HepG2 (cell line): Measurements from ENCODE around the gene AURKA. TPM values are rescaled to one million over a fixed set of nuclear protein-coding genes. Genes with fewer than 3 reads are reported as not detected.

Experiments
- ATAC-seq: fragments of 200-7000 bp; cut with Tn5 transposase; 3 replicates; pipeline ENCODE4 v1.9.1; 2020; ENCODE audit warnings: mild to moderate bottlenecking, moderate library complexity
- BruUV-seq: library from RNA; stranded (reverse); fragments of 400-500 nt; replicated peaks from 2 replicates; lab custom pipeline; 2021; lab: Mats Ljungman, UMichigan
- CTCF ChIA-PET: fragments of 300-600 bp; formaldehyde crosslinking; extraction: SDS; loops from one replicate; lab custom pipeline; 2021; ENCODE audit warnings: low total read pairs, inconsistent platforms, low intra/inter-chr PET ratio; lab: Yijun Ruan, JAX
- POLR2A ChIA-PET: fragments of 350-600 bp; sonication (Branson Sonifier 250); formaldehyde crosslinking; loops from one replicate; lab custom pipeline; 2020; ENCODE audit warnings: antibody characterized with exemption, inconsistent platforms; lab: Yijun Ruan, JAX
- DNase-seq: peaks from one replicate; pipeline ENCODE4 v3.0.0-alpha.2; 2015; ENCODE audit warnings: low spot score
- FAIRE-seq: peaks from 3 replicates; lab custom pipeline; 2011; peaks lifted over from hg19 to GRCh38; lab: Jason Lieb, UNC
- H2AFZ ChIP-seq: one replicate; pipeline ENCODE4 v1.6.1; 2011; ENCODE audit warnings: low read length, inconsistent platforms
- H3K27ac ChIP-seq: fragments of 300-600 bp; 3 replicates; pipeline ENCODE4 v1.8.0; 2011; ENCODE audit warnings: mixed run types, mild to moderate bottlenecking, mixed read lengths, low read length, inconsistent platforms; ENCODE audit not compliant: insufficient read depth; ENCODE audit errors: extremely low read length
- H3K27me3 ChIP-seq, 2 experiments: fragments of 200-600 bp in 1 of 2; 2 replicates in 1 of 2; 3 replicates in 1 of 2; pipeline versions ENCODE4 v1.6.0 to v1.8.0; 2011; ENCODE audit warnings: low read length in 2 of 2, mild to moderate bottlenecking in 2 of 2, moderate library complexity in 2 of 2, inconsistent platforms in 1 of 2; ENCODE audit not compliant: insufficient read depth in 2 of 2, control insufficient read depth in 1 of 2
- H3K36me3 ChIP-seq, 2 experiments: fragments of 200-600 bp in 1 of 2; replicated peaks in 1 of 2; 2 replicates in 1 of 2; 3 replicates in 1 of 2; pipeline versions ENCODE4 v1.5.1 to v1.8.0; 2011; ENCODE audit warnings: low read length in 2 of 2, inconsistent platforms in 1 of 2; ENCODE audit not compliant: insufficient read depth in 2 of 2, control insufficient read depth in 1 of 2
- H3K4me1 ChIP-seq: 2 replicates; pipeline ENCODE4 v1.5.1; 2012; ENCODE audit warnings: low read length, inconsistent platforms; ENCODE audit not compliant: insufficient read depth
- H3K4me2 ChIP-seq: 2 replicates; pipeline ENCODE4 v1.6.0; 2011; ENCODE audit warnings: low read depth, low read length, inconsistent platforms
- H3K4me3 ChIP-seq, 3 experiments: fragments of 200-600 bp in 1 of 3; sonication (generic), shearing (Covaris generic) in 1 of 3; replicated peaks in 1 of 3; 2 replicates each; pipeline ENCODE4 v1.5.1; 2011 to 2016; ENCODE audit warnings: low read length in 3 of 3, inconsistent platforms in 2 of 3, low read depth in 2 of 3, mild to moderate bottlenecking in 2 of 3, control low read depth in 1 of 3, mixed read lengths in 1 of 3; ENCODE audit not compliant: insufficient read depth in 1 of 3
- H3K79me2 ChIP-seq: one replicate; pipeline ENCODE4 v1.6.1; 2011; ENCODE audit warnings: low read length, inconsistent platforms; ENCODE audit not compliant: insufficient read depth
- H3K9ac ChIP-seq: 2 replicates; pipeline ENCODE4 v1.6.0; 2011; ENCODE audit warnings: mild to moderate bottlenecking, low read depth, low read length, inconsistent platforms; ENCODE audit not compliant: insufficient read depth
- H3K9me3 ChIP-seq: 2 replicates; pipeline ENCODE4 v1.5.1; 2012; ENCODE audit warnings: mild to moderate bottlenecking, low read length
- H4K20me1 ChIP-seq: 2 replicates; pipeline ENCODE4 v1.6.0; 2011; ENCODE audit warnings: inconsistent platforms, mild to moderate bottlenecking, low read length, moderate library complexity; ENCODE audit not compliant: insufficient read depth
- ASH2L ChIP-seq: fragments of 300-600, 200-600 bp; sonication (generic); IDR thresholded peaks from 2 replicates; pipeline ENCODE4 v1.7.0; 2017; ENCODE audit warnings: low read depth, mild to moderate bottlenecking, moderate library complexity, mixed read lengths, low read length; ENCODE audit not compliant: insufficient read length
- ELF1 ChIP-seq: sonication (generic); formaldehyde crosslinking; IDR thresholded peaks from 2 replicates; pipeline ENCODE4 v1.4.0; 2020; ENCODE audit warnings: missing genetic modification reagents
- EZH2 ChIP-seq: conservative IDR thresholded peaks from 2 replicates; pipeline ENCODE4 v1.6.1; 2012; ENCODE audit warnings: mild to moderate bottlenecking, low read depth, low read length, moderate library complexity
- GTF3A ChIP-seq: sonication (generic); formaldehyde crosslinking; conservative IDR thresholded peaks from 2 replicates; pipeline ENCODE4 v1.4.0; 2020; ENCODE audit warnings: mild to moderate bottlenecking, missing genetic modification reagents
- NR2C2 ChIP-seq: sonication (generic); formaldehyde crosslinking; IDR thresholded peaks from 2 replicates; pipeline ENCODE4 v1.4.0; 2020; ENCODE audit warnings: missing genetic modification reagents, mild to moderate bottlenecking, moderate library complexity, borderline replicate concordance
- PPARG ChIP-seq: conservative IDR thresholded peaks from 2 replicates; pipeline ENCODE4 v1.6.1; 2016; ENCODE audit warnings: missing biosample characterization, missing genetic modification reagents
- RXRB ChIP-seq: IDR thresholded peaks from 2 replicates; pipeline ENCODE4 v1.6.1; 2016; ENCODE audit warnings: borderline replicate concordance, missing genetic modification reagents, missing compliant biosample characterization
- TEAD3 ChIP-seq: optimal IDR thresholded peaks from 2 replicates; pipeline ENCODE3; 2016; ENCODE audit warnings: borderline replicate concordance
- TGIF2 ChIP-seq: IDR thresholded peaks from 2 replicates; pipeline ENCODE4 v1.6.1; 2016; ENCODE audit warnings: control low read depth, missing compliant biosample characterization
- ZNF451 ChIP-seq: sonication (generic); formaldehyde crosslinking; IDR thresholded peaks from 2 replicates; pipeline ENCODE4 v1.5.0; 2020; ENCODE audit warnings: mild to moderate bottlenecking, missing genetic modification reagents
- ZNF546 ChIP-seq: sonication (generic); formaldehyde crosslinking; conservative IDR thresholded peaks from 2 replicates; pipeline ENCODE4 v1.8.1; 2023; ENCODE audit warnings: mild to moderate bottlenecking, missing genetic modification reagents
- ZNF614 ChIP-seq: IDR thresholded peaks from 2 replicates; pipeline ENCODE4 v1.6.1; 2018; ENCODE audit warnings: missing biosample characterization, missing genetic modification reagents, inconsistent platforms, borderline replicate concordance
- WGBS: methylation state at CpG from one replicate; pipeline ENCODE4 v1.1.6; 2017; ENCODE audit warnings: low lambda C conversion rate; 5-methylcytosine and 5-hydroxymethylcytosine counted together
- in situ Hi-C: cut with HindIII; loops from 2 replicates; pipeline ENCODE4 v1.10.0; 2017; ENCODE audit warnings: low pct_unique_long_range_greater_than_20kb; ENCODE audit not compliant: extremely low pct_ligation_motif_present
- intact Hi-C: fragments of 100-400 bp; cut with micrococcal nuclease; formaldehyde crosslinking; loops from one replicate; pipeline ENCODE4 v1.10.0; 2022; ENCODE audit not compliant: unreplicated experiment
- polyA plus RNA-seq, 8 experiments: library from polyadenylated mRNA; depleted of rRNA in 3 of 8; stranded (reverse) in 7 of 8; unstranded in 1 of 8; fragments of >200 nt; fragmentation: Illumina TruSeq in 4 of 8; extraction: Trizol in 4 of 8; gene quantifications; 2 replicates each; pipeline versions ENCODE4 v1.2.1 to v1.2.3, GENCODE V29; 2011 to 2016; ENCODE audit warnings: low read depth in 4 of 8, missing spikeins in 1 of 8, mixed read lengths in 1 of 8; ENCODE audit not compliant: insufficient read depth in 1 of 8
- total RNA-seq, 5 experiments: library from RNA; depleted of rRNA; stranded (reverse); fragments of >200 nt; fragmentation: Illumina TruSeq; extraction: Trizol; gene quantifications; 2 replicates each; pipeline ENCODE4 v1.2.3, GENCODE V29; 2016; ENCODE audit warnings: low read depth in 1 of 5
- TF ChIP-seq, protein P1 (sequence below): sonication (generic); formaldehyde crosslinking; IDR thresholded peaks from 2 replicates; pipeline ENCODE4 v1.4.0; 2020; ENCODE audit warnings: missing genetic modification reagents
- TF ChIP-seq, protein P2 (sequence below): sonication (generic); formaldehyde crosslinking; IDR thresholded peaks from 2 replicates; pipeline ENCODE4 v1.9.0; 2022; ENCODE audit warnings: low read depth, missing genetic modification reagents
- TF ChIP-seq, protein P3 (sequence below): IDR thresholded peaks from 2 replicates; pipeline ENCODE4 v1.6.1; 2012; ENCODE audit warnings: low read depth, low read length, improper control_type of control experiment

Gene AURKA
- total and polyA plus RNA-seq, 2 of the 13 experiments (the other 11 are each of a cell fraction or from before 2014, with no cell fraction given), result 96.4 to 224 TPM

DNA sequence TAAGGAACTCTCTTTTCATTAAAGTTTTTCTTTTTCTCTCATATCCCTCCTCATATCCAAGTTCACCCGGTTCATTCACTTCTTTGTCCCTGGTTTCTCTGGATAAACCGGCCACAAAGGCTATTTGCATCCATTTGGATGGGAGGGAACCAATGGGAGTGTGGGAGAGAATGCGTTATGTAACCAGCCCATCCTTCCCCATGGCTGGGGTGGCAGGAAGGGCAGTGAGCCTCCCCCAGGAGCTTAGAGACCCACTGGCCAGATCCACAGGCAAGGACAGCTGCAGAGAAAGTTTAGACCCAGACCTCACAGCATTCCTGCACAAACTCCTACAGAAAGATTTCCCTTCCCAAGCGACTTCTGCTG is 30.8 kb upstream of the AURKA start (continued):
- TF ChIP-seq, protein P1, sequence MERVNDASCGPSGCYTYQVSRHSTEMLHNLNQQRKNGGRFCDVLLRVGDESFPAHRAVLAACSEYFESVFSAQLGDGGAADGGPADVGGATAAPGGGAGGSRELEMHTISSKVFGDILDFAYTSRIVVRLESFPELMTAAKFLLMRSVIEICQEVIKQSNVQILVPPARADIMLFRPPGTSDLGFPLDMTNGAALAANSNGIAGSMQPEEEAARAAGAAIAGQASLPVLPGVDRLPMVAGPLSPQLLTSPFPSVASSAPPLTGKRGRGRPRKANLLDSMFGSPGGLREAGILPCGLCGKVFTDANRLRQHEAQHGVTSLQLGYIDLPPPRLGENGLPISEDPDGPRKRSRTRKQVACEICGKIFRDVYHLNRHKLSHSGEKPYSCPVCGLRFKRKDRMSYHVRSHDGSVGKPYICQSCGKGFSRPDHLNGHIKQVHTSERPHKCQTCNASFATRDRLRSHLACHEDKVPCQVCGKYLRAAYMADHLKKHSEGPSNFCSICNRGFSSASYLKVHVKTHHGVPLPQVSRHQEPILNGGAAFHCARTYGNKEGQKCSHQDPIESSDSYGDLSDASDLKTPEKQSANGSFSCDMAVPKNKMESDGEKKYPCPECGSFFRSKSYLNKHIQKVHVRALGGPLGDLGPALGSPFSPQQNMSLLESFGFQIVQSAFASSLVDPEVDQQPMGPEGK (CRISPR knock-in tag), result peak; percentile 54; the same call in 1 of the 2 replicates
- TF ChIP-seq EZH2 (no peak), ZNF451 (CRISPR knock-in tag) (no peak)

DNA sequence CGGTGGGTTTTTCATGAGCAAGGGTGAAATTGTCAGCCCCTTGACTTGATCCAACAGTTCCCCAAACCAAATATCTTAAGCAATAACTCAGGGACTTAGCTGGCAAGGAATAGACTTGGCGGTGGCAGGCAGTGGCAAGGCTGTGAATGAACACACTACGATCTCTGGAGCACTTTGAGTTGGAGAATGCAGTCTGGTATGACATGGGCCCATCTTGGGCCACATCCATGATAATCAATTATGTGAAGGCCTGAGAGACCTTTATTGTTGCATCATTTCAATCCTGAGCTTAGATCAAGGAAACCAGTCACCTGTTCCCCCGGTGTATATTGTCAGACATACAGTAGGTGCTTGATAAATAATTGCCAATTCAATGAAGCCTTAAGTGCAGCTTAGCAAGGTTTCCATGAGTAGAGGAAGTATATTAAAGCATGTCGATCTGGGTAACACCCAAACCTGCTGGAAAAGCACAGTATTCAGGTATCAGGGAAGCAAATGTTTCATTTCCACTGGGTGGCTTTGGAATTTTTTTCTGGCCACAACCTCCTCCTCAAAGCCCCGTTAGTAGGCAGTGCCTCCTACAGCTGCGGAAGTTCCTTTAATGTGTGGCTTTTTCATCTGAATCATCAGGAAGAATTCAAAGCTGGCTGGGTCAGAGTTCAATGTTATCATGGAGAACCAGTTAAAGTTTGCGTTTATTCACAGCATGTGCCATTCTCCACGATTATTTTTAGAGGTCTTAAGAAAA is 30.2 kb upstream of the AURKA start:
- peaks cover 66% of the 10 kb centered on the region for H3K4me1 ChIP-seq
- H4K20me1 ChIP-seq, result no peaks in the 10 kb centered on the region
- no peaks in the 10 kb centered on the region for H3K27me3 ChIP-seq
- H3K9ac ChIP-seq, result 0 out of 2 replicates have a peak overlapping the region, but pooled peaks have one; percentile 24
- ChIA-PET POLR2A (interaction anchor here (1.2 to 3.0 kb wide), 4 partner anchors 10 to 30 kb away, joined by 3 to 7 read pairs (median 4); partner anchors contain the start of genes AURKA, CASS4 and CSTF1), CTCF (interaction anchor here (1.4 kb wide), 1 partner anchor 22 kb away, joined by 5 read pairs; no protein-coding TSS in a partner anchor)
- H3K36me3 ChIP-seq, result no peaks in the 10 kb centered on the region
- peak overlapping the region; percentile 20 for H2AFZ ChIP-seq
- ATAC-seq (peak; percentile 74), FAIRE-seq (peak; percentile 86), DNase-seq (peak; percentile 81)
- whole genome bisulfite sequencing, result 30% methylated on average over 9 of the region's 9 CpGs
- BruUV-seq, result no TSS peak
- H3K9me3 ChIP-seq, result no peaks in the 10 kb centered on the region
- intact Hi-C loops, result loop anchor here (1.0 kb wide), 1 partner anchor 22 kb away; no protein-coding TSS in a partner anchor
- no peaks in the 10 kb centered on the region for H3K79me2 ChIP-seq
- peak overlapping the region; percentile 3 to 8 (median 6); a peak in 2 of 6 replicates for H3K4me3 ChIP-seq
- H3K27ac ChIP-seq, result no peak overlapping the region
- peak overlapping the region; percentile 63 for H3K4me2 ChIP-seq
- in situ Hi-C loops, result no loop called here
- peak; percentile 52 for TF ChIP-seq ASH2L
- TF ChIP-seq TEAD3 (CRISPR knock-in tag), result peak; percentile 41
- no peak for TF ChIP-seq TGIF2 (CRISPR knock-in tag)
- TF ChIP-seq, protein P2, sequence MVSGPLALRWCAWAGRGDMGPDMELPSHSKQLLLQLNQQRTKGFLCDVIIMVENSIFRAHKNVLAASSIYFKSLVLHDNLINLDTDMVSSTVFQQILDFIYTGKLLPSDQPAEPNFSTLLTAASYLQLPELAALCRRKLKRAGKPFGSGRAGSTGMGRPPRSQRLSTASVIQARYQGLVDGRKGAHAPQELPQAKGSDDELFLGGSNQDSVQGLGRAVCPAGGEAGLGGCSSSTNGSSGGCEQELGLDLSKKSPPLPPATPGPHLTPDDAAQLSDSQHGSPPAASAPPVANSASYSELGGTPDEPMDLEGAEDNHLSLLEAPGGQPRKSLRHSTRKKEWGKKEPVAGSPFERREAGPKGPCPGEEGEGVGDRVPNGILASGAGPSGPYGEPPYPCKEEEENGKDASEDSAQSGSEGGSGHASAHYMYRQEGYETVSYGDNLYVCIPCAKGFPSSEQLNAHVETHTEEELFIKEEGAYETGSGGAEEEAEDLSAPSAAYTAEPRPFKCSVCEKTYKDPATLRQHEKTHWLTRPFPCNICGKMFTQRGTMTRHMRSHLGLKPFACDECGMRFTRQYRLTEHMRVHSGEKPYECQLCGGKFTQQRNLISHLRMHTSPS (CRISPR knock-in tag), result no peak
- TF ChIP-seq NR2C2 (CRISPR knock-in tag), result peak; percentile 42; the same call in 1 of the 2 replicates
- 0 out of 2 replicates have a peak, but pooled peaks have one; percentile 30 for TF ChIP-seq GTF3A
- TF ChIP-seq ZNF614 (CRISPR knock-in tag), result no peak; the same call in 1 of the 2 replicates
- peak; percentile 34; the same call in 1 of the 2 replicates for TF ChIP-seq RXRB (CRISPR knock-in tag)
- peak; percentile 85 for TF ChIP-seq PPARG (CRISPR knock-in tag)
- TF ChIP-seq, protein P3, sequence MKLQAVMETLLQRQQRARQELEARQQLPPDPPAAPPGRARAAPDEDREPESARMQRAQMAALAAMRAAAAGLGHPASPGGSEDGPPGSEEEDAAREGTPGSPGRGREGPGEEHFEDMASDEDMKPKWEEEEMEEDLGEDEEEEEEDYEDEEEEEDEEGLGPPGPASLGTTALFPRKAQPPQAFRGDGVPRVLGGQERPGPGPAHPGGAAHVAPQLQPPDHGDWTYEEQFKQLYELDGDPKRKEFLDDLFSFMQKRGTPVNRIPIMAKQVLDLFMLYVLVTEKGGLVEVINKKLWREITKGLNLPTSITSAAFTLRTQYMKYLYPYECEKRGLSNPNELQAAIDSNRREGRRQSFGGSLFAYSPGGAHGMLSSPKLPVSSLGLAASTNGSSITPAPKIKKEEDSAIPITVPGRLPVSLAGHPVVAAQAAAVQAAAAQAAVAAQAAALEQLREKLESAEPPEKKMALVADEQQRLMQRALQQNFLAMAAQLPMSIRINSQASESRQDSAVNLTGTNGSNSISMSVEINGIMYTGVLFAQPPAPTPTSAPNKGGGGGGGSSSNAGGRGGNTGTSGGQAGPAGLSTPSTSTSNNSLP, result peak; percentile 81
- 0 out of 2 replicates have a peak, but pooled peaks have one; percentile 11 for TF ChIP-seq ELF1
- TF ChIP-seq ZNF546 (CRISPR knock-in tag), result no peak
